Spleen (tissue), 7 donors: ENCODE data around the gene RNF150.

Experiments
- CTCF ChIP-seq, 11 experiments: fragments of 200-600 bp in 7 of 11; fragments of 450-650 bp in 4 of 11; sonication (generic) in 4 of 11; IDR thresholded peaks in 8 of 11; conservative IDR thresholded peaks in 3 of 11; 1 replicate in 7 of 11; 2 replicates in 4 of 11; pipeline versions ENCODE4 v1.4.0 to v1.8.0; 2016 to 2021; ENCODE audit warnings: antibody characterized with exemption in 11 of 11, inconsistent platforms in 4 of 11, mild to moderate bottlenecking in 1 of 11
- POLR2A ChIP-seq, 3 donors: fragments of 450-650 bp; IDR thresholded peaks; one replicate each; pipeline ENCODE4 v1.5.1; 2017; ENCODE audit warnings: antibody characterized with exemption in 3 of 3, mild to moderate bottlenecking in 1 of 3
- POLR2AphosphoS5 ChIP-seq, 3 donors: sonication (generic); formaldehyde crosslinking; IDR thresholded peaks; one replicate each; pipeline ENCODE4 v1.5.1; 2017; ENCODE audit warnings: antibody characterized with exemption in 3 of 3
- donor health status: DM: no; HTN: no; CAD: no; lungs with moderate emphysema.
- donor health status: DM: no; HTN: no; CAD: no.
- donor health status: DM: no; HTN: no; CAD: no.

- TF ChIP-seq CTCF (IDR thresholded peaks at IDR 0.05 in 8 of 11, conservative IDR thresholded peaks at IDR 0.05 in 3 of 11) = no peak
- no peak for TF ChIP-seq POLR2AphosphoS5 (IDR thresholded peaks at IDR 0.05)
- TF ChIP-seq POLR2A (IDR thresholded peaks at IDR 0.05) = no peak
These were observed 75.7 kb downstream of the RNF150 start for GRCh38 chr4:141057582-141057981.
